GM23248 (cell line): Measurements from ENCODE around the gene SPSB4. TPM values are rescaled to one million over a fixed set of nuclear protein-coding genes. Genes with fewer than 3 reads are reported as not detected.

Experiments
- DNase-seq: peaks from one replicate; pipeline ENCODE4 v3.0.0-alpha.2; 2015
- H2AFZ ChIP-seq: fragments of 200-600 bp; sonication (generic); 2 replicates; pipeline ENCODE4 v1.6.1; 2016; ENCODE audit warnings: antibody characterized with exemption
- H3F3A ChIP-seq: fragments of 200-600 bp; sonication (generic); 2 replicates; pipeline ENCODE4 v1.6.1; 2016; ENCODE audit warnings: mild to moderate bottlenecking, antibody characterized with exemption, mixed run types; ENCODE audit not compliant: insufficient read depth
- H3K27ac ChIP-seq: fragments of 200-600 bp; sonication (generic); 2 replicates; pipeline ENCODE4 v1.5.1; 2016; ENCODE audit warnings: mild to moderate bottlenecking
- H3K27me3 ChIP-seq: fragments of 200-600 bp; sonication (generic); replicated peaks from 2 replicates; pipeline ENCODE4 v1.6.1; 2016; ENCODE audit warnings: mild to moderate bottlenecking; ENCODE audit not compliant: insufficient read depth
- H3K36me3 ChIP-seq: fragments of 200-600 bp; sonication (generic); 2 replicates; pipeline ENCODE4 v1.6.1; 2016; ENCODE audit warnings: low read depth, mild to moderate bottlenecking
- H3K4me1 ChIP-seq: fragments of 200-600 bp; sonication (generic); 2 replicates; pipeline ENCODE4 v1.6.1; 2016; ENCODE audit warnings: mild to moderate bottlenecking; ENCODE audit not compliant: insufficient read depth
- H3K4me2 ChIP-seq: fragments of 200-600 bp; sonication (generic); one replicate; pipeline ENCODE4 v1.6.1; 2016; ENCODE audit warnings: mild to moderate bottlenecking; ENCODE audit not compliant: unreplicated experiment
- H3K4me3 ChIP-seq: fragments of 200-600 bp; sonication (generic); 2 replicates; pipeline ENCODE4 v1.5.1; 2016; ENCODE audit warnings: mild to moderate bottlenecking
- H3K79me2 ChIP-seq: fragments of 200-600 bp; sonication (generic); 2 replicates; pipeline ENCODE4 v1.6.1; 2016; ENCODE audit warnings: mild to moderate bottlenecking; ENCODE audit not compliant: insufficient read depth
- H3K9ac ChIP-seq: fragments of 200-600 bp; sonication (generic); 2 replicates; pipeline ENCODE4 v1.6.1; 2016; ENCODE audit warnings: mild to moderate bottlenecking
- H3K9me2 ChIP-seq: fragments of 200-600 bp; sonication (generic); 2 replicates; pipeline ENCODE4 v1.6.1; 2016; ENCODE audit warnings: mixed run types, mild to moderate bottlenecking, moderate library complexity; ENCODE audit not compliant: insufficient read depth
- H3K9me3 ChIP-seq: fragments of 200-600 bp; sonication (generic); one replicate; pipeline ENCODE4 v1.6.1; 2017; ENCODE audit warnings: low read depth
- H4K20me1 ChIP-seq: fragments of 200-600 bp; sonication (generic); 2 replicates; pipeline ENCODE4 v1.6.0; 2016; ENCODE audit not compliant: insufficient read depth
- EZH2 ChIP-seq: fragments of 200-600 bp; sonication (generic); IDR thresholded peaks from 2 replicates; pipeline ENCODE4 v1.6.1; 2018; ENCODE audit warnings: antibody characterized with exemption, mild to moderate bottlenecking; ENCODE audit not compliant: insufficient read depth, poor library complexity, severe bottlenecking
- EZH2phosphoT487 ChIP-seq: fragments of 200-600 bp; sonication (generic); IDR thresholded peaks from 2 replicates; pipeline ENCODE4 v1.6.1; 2018; ENCODE audit warnings: antibody characterized with exemption, moderate library complexity, mild to moderate bottlenecking, low read depth; ENCODE audit not compliant: insufficient read depth
- WGBS, 2 experiments: methylation state at CpG; one replicate each; pipeline ENCODE4 v1.1.6; 2015 to 2017; ENCODE audit warnings: low lambda C conversion rate in 2 of 2, low coverage in 1 of 2; ENCODE audit errors: missing lambda C conversion rate in 2 of 2; 5-methylcytosine and 5-hydroxymethylcytosine counted together
- in situ Hi-C: fragments of 300-500 bp; cut with MboI; formaldehyde crosslinking; loops from 2 replicates; pipeline ENCODE4 v1.15.0; 2020
- polyA plus RNA-seq: library from polyadenylated mRNA; unstranded; fragments of >200 nt; fragmentation: Nextera tagmentation; extraction: Ambion mirVana; gene quantifications from 2 replicates; pipeline ENCODE4 v1.2.1, GENCODE V29; 2016
- total RNA-seq: library from RNA; depleted of rRNA; stranded (reverse); fragments of >200 nt; shearing (Covaris generic); gene quantifications from 2 replicates; pipeline ENCODE4 v1.2.3, GENCODE V29; 2014

SPSB4 gene
- total and polyA plus RNA-seq, 2 experiments from 2014 or later: not detected

DNA sequence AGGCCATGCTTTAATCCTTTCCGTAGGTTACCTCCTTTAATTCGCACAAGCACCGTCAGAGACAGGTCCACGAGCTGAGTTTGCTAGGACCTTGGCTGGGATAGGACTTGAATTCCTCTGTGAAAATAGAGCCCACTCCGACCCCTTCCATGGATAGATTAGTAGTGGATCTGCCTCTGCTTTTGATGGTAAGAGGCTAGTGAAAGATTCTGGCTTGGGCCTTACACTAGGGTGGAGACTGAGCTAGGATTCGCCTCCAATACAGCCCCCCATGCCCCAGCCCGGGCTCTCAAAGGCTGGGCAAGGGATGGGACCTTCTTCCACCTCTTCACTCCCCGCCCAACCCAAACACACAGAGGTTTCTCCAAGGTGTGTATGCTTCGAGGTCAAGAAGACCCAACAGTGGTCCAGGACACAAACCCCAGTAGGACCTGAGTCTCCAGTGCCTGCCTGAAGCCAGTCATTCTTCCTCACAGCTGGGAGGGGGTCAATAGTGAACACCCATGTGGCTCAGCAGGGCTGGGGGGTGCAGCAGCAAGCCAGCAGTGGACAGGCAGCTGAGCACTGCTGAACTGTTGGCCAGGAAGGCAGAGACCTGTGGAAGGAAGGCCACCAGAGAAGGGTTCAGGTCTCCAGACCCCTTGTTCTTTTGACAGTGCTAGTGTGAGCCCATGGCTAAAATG, 75.7 kb downstream of the SPSB4 start:
- Histone ChIP-seq H3K9me3 (no peaks in the 10 kb centered on the region), H3K36me3 (no peaks in the 10 kb centered on the region), H2AFZ (no peak overlapping the region), H3K79me2 (no peaks in the 10 kb centered on the region), H3K27ac (no peak overlapping the region), H4K20me1 (no peaks in the 10 kb centered on the region), H3F3A (no peaks in the 10 kb centered on the region), H3K4me2 (no peak overlapping the region), H3K27me3 (no peaks in the 10 kb centered on the region; the same call in 1 of the 2 replicates), H3K4me3 (no peak overlapping the region), H3K9me2 (no peaks in the 10 kb centered on the region), H3K4me1 (no peaks in the 10 kb centered on the region), H3K9ac (no peak overlapping the region)
- 27 to 28% methylated on average over 9 of the region's 9 CpGs for WGBS, 2 experiments
- TF ChIP-seq EZH2phosphoT487 (no peak), EZH2 (no peak)
- in situ Hi-C loops: no loop called here
- DNase-seq: no peak

DNA sequence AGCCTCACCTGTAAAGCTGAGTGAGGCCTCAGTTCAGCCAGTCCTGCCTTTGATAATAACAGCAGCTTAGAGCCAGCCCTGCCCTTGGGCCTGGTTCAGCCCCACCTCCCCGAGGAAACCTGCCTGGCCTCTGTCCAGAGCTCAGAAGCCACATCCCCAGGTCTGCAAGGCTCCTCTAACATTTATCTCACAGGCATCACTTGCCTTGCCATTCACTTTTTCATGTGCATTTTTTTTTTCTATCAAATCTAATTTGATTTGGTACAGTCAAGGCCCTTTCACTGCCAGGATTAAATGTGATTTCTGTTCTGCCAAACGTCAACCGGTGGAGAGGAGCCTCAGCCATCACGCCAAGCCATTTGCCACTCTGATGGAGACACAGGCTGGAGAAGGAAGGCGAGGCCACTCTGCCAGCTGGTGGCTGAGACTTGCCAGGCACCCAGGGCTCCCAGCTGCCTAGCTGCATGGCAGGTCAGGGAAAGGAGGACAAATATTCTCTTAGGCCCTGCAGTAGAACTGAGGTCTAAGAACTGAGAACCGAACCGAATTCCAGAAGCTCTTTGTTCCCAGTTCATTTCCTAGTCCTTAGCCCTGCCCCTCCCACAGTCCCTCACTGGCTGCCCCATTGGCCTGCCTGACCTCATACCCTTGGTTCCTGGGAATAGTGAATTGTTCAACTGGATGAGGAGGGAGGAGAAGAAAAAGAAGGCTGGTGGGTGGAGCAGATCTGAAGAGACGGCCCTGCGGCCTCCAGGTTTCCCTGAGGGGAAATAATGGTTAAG, 76.4 kb downstream of the SPSB4 start:
- Histone ChIP-seq H3K27ac (no peak overlapping the region), H3K27me3 (no peaks in the 10 kb centered on the region; the same call in 1 of the 2 replicates), H3K4me3 (no peak overlapping the region), H3K36me3 (no peaks in the 10 kb centered on the region), H3K9ac (no peak overlapping the region), H2AFZ (no peak overlapping the region), H3K79me2 (no peaks in the 10 kb centered on the region), H3F3A (no peaks in the 10 kb centered on the region), H3K9me3 (no peaks in the 10 kb centered on the region), H3K4me2 (no peak overlapping the region), H4K20me1 (no peaks in the 10 kb centered on the region), H3K4me1 (no peaks in the 10 kb centered on the region), H3K9me2 (no peaks in the 10 kb centered on the region)
- in situ Hi-C loops: no loop called here
- no peak for TF ChIP-seq EZH2
- no peak for TF ChIP-seq EZH2phosphoT487
- 50 to 52% methylated on average over 9 of the region's 9 CpGs for WGBS, 2 experiments
- DNase-seq: no peak

DNA sequence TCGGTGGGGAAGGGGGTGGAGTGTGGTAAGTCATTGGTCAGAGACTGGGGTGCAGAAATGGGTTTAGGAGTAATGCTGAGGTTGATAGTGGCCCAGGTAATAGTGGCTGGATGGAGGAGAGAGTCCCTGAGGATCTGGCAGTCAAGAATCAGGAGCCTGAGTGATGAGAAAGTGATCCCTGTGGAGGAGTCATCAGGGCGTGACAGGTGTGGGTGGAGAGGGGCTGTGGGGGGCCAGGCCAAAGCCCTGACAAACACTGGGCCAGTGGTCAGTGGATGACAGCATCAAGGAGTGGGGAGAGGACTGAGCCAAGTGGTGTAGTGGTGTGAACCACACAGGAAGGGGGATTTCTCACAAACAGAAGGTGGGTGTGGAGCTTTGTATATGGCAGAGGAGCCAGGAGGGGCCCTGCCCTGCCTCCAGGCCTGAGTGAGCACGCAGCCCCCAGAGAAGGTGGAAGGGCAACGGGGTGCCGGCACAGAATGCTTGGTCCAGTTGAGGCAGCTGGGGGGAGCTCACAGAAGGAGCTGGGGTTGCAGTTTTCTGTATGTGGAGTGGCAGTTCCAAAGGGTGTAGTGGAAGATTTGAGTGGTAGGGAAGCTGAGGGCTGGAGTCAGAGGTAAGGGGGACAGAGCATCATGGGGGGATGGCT, 77.1 kb downstream of the SPSB4 start:
- H3K4me3 ChIP-seq: no peak overlapping the region
- H3K4me2 ChIP-seq: no peak overlapping the region
- TF ChIP-seq EZH2 (no peak), EZH2phosphoT487 (no peak)
- no peaks in the 10 kb centered on the region for H3K4me1 ChIP-seq
- H2AFZ ChIP-seq: no peak overlapping the region
- no peak for DNase-seq
- H3K9me2 ChIP-seq: no peaks in the 10 kb centered on the region
- H3K9me3 ChIP-seq: no peaks in the 10 kb centered on the region
- H3K9ac ChIP-seq: no peak overlapping the region
- in situ Hi-C loops: no loop called here
- no peak overlapping the region for H3K27ac ChIP-seq
- H3K36me3 ChIP-seq: no peaks in the 10 kb centered on the region
- no peaks in the 10 kb centered on the region for H3F3A ChIP-seq
- H3K27me3 ChIP-seq: no peaks in the 10 kb centered on the region; the same call in 1 of the 2 replicates
- no peaks in the 10 kb centered on the region for H3K79me2 ChIP-seq
- H4K20me1 ChIP-seq: no peaks in the 10 kb centered on the region
- WGBS, 2 experiments: 54 to 55% methylated on average over 5 of the region's 5 CpGs

DNA sequence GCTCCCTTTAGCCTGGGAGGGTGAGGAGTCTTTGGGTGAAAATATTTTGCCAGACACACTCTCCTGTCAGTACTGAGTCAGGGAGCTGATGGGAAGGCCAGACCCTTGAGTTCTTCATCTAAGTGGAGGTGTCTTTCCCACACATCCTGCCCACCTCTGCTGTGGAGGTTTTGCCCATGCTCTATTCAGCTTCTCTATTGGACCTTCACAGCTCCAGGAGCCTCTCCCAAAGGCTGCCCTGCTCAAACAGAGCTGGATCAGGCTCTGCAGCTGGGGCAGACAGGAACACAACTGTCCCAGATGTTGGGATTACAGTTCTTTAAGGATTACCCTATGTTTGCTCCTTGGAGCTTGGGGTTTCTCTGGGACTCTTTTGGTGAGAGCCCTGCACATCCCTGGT, 77.9 kb downstream of the SPSB4 start:
- H2AFZ ChIP-seq: no peak overlapping the region
- no peaks in the 10 kb centered on the region for H4K20me1 ChIP-seq
- no peaks in the 10 kb centered on the region for H3F3A ChIP-seq
- H3K36me3 ChIP-seq: no peaks in the 10 kb centered on the region
- no peak overlapping the region for H3K4me3 ChIP-seq
- H3K4me1 ChIP-seq: no peaks in the 10 kb centered on the region
- H3K9ac ChIP-seq: no peak overlapping the region
- no peak overlapping the region for H3K4me2 ChIP-seq
- H3K27ac ChIP-seq: no peak overlapping the region
- no peak for DNase-seq
- no peaks in the 10 kb centered on the region for H3K79me2 ChIP-seq
- no peaks in the 10 kb centered on the region for H3K9me2 ChIP-seq
- no peak for TF ChIP-seq EZH2phosphoT487
- no peak for TF ChIP-seq EZH2
- no peaks in the 10 kb centered on the region for H3K9me3 ChIP-seq
- in situ Hi-C loops: no loop called here
- H3K27me3 ChIP-seq: no peaks in the 10 kb centered on the region; the same call in 1 of the 2 replicates
